Measurements from ENCODE around the gene RINT1.
A peak's percentile ranks its signal among the peaks of the same experiment; 100 is the strongest.
"Not testable (repeated sequence)": the region's sequence is repeated elsewhere in the genome, so short reads cannot be mapped to it uniquely, and the experiment has no call there.

The RINT1 gene

GRCh38 chr7:105532709-105533460, 884 bp downstream of the RINT1 start:
- DNase-seq = no peak

- DNase-seq = no peak
Observed at GRCh38 chr7:105538339-105538738, 6.3 kb downstream of the RINT1 start.

GRCh38 chr7:105559926-105560325, 27.9 kb downstream of the RINT1 start:
- DNase-seq = no peak

- no peak for DNase-seq
Observed at GRCh38 chr7:105565190-105565589, 33.2 kb downstream of the RINT1 start.

GRCh38 chr7:105567024-105567423, 35.0 kb downstream of the RINT1 start:
- no peak for DNase-seq

GRCh38 chr7:105567821-105568220, 35.8 kb downstream of the RINT1 start:
- DNase-seq = no peak

GRCh38 chr7:105571891-105572290, 39.9 kb downstream of the RINT1 start:
- DNase-seq = no peak

GRCh38 chr7:105577251-105577650, 45.2 kb downstream of the RINT1 start:
- DNase-seq = no peak

- DNase-seq = no peak
Observed at GRCh38 chr7:105578496-105578895, 46.5 kb downstream of the RINT1 start.

GRCh38 chr7:105580022-105580740, 48.2 kb downstream of the RINT1 start:
- no peak for DNase-seq

GRCh38 chr7:105581066-105581811, 49.2 kb downstream of the RINT1 start, which contains the start of gene EFCAB10:
Gene EFCAB10, minus strand, starts transcription at chr7:105581493. Its CDS starts 30 bp downstream, at chr7:105581463.
- DNase-seq = peak; percentile 4 to 6

- no peak for DNase-seq
Observed at GRCh38 chr7:105583061-105583460, 51.1 kb downstream of the RINT1 start.

GRCh38 chr7:105584165-105584564, 52.2 kb downstream of the RINT1 start:
- DNase-seq = no peak

GRCh38 chr7:105585850-105586500, 54.0 kb downstream of the RINT1 start:
- DNase-seq = no peak

GRCh38 chr7:105587909-105588635, 56.1 kb downstream of the RINT1 start:
- no peak for DNase-seq

GRCh38 chr7:105589356-105590077, 57.5 kb downstream of the RINT1 start:
- DNase-seq = peak; percentile 26 to 64

- DNase-seq = no peak
Observed at GRCh38 chr7:105590793-105591192, 58.8 kb downstream of the RINT1 start.

GRCh38 chr7:105591522-105591921, 59.5 kb downstream of the RINT1 start:
- no peak for DNase-seq

- DNase-seq = no peak
Observed at GRCh38 chr7:105594034-105594433, 62.0 kb downstream of the RINT1 start.

- no peak for DNase-seq
Observed at GRCh38 chr7:105596866-105597265, 64.9 kb downstream of the RINT1 start.

- not testable (repeated sequence) for DNase-seq
Observed at GRCh38 chr7:105599080-105599479, 67.1 kb downstream of the RINT1 start.

- no peak for DNase-seq
Observed at GRCh38 chr7:105599551-105599950, 67.5 kb downstream of the RINT1 start.
